GM18951 (cell line): ENCODE measurements around the gene OPHN1.

Experiments used
- POLR2A ChIP-seq: IDR thresholded peaks from 4 replicates; pipeline ENCODE4 v1.6.1; 2011; ENCODE audit warnings: mild to moderate bottlenecking; ENCODE audit not compliant: insufficient read length, insufficient read depth; ENCODE audit errors: extremely low read depth
- in situ Hi-C: fragments of 300-500 bp; cut with MboI; formaldehyde crosslinking; loops from one replicate; pipeline ENCODE4 v1.12.0; 2022; ENCODE audit warnings: low sequenced_read_pairs, mixed read lengths, inconsistent platforms; ENCODE audit not compliant: unreplicated experiment

OPHN1 gene

DNA sequence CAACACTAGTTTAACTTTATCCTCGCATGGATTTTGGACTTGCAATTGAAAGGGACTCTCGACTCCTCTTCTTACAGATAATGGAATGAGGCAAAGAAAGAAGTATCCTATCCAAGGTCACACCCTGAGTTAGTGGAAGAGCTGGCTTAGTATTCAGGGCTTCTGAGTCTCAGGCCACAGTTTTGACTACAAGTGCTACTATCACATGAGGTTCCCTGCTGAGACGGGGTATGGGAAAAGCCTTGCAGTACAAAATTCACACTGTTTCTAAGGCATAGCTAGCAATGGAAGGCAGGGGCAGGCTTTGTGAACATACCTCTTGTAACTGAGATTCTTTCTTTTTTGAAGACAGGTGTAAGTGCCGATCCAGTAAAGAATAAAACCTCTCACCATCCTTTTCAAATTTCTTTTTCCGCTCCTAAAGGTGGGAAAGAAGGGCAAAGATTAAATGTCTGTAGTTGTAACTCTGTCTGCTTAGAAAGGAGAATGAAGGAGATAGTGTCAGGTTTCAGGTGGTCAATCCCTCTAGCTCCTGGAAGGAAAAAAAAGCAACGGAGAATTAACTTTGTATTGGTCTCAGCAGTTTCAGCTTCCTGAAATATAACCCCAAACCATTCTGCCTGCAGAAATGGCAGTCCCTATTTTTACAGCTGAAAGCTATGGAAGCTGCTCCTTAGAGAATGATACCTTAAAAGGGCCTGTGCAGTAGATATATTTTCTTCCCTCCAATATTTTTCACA lies 199.0 kb downstream of the OPHN1 start:
- TF ChIP-seq POLR2A = no peak
- in situ Hi-C loops = no loop called here

DNA sequence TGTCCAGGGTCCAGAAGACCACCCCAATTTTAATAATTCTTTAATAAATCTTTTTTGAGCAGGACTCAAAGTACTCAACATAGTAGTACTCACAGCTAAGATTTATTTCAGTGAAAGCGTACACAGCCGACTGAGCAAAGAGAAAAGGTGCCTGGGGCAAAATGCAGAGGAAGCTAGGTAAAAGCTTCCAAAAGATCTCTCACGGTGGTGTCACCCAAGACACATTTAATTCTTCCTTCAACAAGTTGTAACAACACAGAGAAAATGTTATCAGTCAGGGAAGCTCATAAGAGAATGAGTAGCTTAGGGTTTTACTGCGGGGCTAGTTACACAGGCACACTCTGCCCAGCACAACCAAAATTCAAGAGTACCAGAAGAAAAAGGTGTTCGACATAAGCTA lies 201.1 kb downstream of the OPHN1 start:
- TF ChIP-seq POLR2A = no peak
- in situ Hi-C loops = no loop called here

DNA sequence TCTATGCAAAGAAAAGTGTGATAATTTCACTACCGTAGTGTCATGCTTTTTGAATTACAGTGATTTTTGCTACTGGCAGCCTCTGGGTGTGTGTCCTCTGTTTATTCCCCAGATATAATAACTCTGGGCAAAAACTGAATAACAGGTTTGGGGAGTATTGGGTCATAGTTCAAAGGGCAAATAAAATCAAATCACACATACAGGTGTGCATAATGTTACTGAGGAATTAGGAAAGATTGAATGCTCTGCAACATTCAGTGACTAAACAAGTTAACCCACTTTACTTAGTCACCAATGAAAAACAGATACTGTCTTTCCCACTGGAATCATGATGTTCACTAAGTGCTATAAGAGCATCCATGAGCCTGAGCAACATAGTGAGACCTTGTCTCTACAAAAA lies 224.3 kb downstream of the OPHN1 start:
- no peak for TF ChIP-seq POLR2A
- in situ Hi-C loops = no loop called here

DNA sequence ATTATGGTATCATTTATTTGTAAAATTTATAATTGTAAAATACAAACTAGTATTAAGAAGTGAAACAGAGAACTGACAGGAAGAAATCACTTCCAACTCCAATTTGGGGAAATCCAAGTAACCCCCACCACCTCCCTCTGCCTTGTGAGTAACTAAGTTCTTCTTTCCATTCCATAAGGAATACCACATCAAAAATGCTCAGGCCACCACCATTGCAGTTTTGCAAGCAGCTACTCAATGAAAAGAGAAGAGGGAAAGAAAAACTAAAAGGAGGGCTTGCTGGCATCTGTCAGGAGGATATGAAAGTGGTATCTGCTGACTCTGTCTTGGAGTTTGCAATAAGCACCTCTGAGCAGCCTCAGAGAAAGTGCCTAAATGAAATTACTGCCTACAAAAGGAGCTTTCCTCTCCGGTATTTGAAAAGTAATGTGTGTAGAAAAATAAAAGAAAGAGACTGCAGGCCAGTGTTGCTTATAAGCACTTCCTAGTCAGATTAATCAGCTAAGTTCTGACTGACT lies 228.7 kb downstream of the OPHN1 start:
- TF ChIP-seq POLR2A = no peak
- in situ Hi-C loops = no loop called here

DNA sequence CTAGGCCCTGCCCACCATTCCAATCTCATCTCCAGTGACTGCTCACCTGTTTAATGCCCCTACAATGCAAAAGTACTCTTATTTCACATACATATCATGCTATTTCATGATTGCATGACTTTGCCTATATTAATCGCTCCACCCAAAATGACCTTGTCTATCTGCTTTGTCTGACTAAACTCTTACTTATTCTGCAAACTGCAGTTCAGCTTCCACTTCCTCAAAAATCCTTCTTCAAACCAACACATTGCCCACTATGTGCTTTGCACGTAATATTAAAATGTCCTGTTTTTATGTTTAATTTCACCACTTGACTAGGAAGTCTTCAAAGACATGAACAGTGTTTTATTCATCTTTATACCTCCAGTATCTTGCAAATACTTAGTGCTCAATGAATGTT lies 229.6 kb downstream of the OPHN1 start:
- in situ Hi-C loops = no loop called here
- no peak for TF ChIP-seq POLR2A

DNA sequence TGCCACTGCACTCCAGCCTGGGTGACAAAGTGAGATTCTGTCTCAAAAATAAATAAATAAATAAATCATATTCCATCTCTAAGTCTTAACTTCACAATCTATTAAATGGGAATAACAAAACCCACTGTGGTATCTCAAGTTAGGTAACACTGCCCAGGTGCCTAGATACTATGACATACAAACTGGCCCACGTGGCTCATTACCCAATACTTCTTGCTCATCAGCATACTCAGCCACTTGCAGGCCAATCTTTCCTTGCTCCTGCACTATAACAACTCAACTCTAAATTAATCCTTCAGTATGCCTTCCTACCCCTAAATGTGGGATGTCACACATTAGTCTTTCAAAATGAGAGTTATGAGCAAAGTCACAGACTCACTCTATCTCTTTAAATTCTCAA lies 230.1 kb downstream of the OPHN1 start:
- in situ Hi-C loops = no loop called here

DNA sequence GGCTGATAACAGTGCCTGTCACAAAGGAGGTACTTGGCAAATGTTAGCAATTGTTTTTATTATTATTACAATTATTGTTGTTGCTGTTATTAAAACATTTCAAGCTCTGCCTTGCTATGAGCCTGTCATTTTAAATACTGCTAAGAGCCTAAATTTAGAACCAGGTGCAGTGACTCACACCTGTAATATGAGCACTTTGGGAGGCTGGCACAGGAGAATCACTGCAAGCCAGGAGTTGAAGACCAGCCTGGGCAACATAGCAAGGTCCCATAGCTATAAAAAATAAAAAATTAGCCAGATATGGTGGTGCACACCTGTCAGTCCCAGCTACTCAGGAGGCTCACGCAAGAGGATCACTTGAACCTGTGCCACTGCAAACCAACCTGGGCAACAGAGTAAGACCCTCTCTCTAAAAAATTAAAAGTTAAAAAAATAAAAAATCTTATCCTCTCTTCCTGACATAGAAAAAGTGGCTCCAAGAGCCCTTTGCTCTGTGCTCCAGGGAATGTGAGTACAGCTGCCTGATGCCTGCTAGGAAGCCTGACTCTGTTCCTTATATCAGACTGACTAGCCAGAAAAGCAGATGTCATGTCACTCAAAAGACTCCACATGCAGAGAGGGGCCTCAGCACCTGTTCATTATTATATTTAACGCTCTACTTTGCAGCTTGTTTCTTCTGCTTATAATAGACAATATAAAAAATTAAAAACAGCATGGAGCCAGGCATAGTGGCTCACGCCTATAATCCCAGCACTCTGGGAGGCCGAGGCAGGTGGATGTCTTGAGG lies 234.0 kb downstream of the OPHN1 start:
- TF ChIP-seq POLR2A = no peak
- in situ Hi-C loops = loop anchor here (10.0 to 25.0 kb wide), 2 partner anchors 266 to 513 kb away; no protein-coding TSS in a partner anchor

More for the DNA sequence above, 230.1 kb downstream of the OPHN1 start:
- no peak for TF ChIP-seq POLR2A

DNA sequence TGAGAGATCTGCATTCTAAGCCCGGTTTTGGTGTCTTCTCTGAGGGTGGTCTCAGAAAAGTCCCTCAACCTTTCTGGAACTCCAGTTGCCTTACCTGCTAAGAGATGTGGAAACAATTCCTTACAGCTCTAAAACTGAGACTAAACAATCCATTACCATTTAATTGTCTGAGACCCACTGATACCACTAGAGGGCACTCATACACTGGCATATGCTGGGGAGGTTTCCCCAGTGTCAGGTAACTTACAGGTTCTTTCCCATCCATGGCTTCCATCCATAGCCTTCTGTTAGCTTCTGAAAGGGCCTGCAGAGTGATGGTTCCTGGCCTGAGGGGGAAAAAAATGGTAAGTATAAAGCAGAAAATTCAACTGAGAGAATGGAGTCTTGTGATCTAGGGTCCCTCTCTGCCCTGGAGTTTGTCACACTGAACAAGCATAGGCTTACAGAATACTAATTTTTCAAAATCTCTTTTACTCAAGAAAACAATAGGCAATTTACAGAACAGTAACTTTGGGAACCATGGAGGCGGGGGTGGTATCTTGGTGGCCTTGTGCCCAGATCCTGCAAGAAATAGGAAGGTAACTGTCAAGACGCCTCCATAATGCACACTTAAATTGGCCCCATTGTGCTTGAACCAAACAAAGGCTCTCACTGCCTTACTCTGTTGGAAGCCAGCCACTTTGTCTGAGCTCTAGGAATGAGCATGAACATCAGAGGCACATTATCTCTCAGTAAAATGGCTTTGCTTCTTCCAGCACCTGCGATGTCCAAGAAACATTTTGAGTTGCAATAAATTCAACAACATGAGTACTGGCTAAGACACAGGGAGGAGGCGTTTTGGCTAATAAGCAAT lies 236.1 kb downstream of the OPHN1 start:
- in situ Hi-C loops = loop anchor here (10.0 to 25.0 kb wide), 2 partner anchors 268 to 515 kb away; no protein-coding TSS in a partner anchor
- TF ChIP-seq POLR2A = no peak

DNA sequence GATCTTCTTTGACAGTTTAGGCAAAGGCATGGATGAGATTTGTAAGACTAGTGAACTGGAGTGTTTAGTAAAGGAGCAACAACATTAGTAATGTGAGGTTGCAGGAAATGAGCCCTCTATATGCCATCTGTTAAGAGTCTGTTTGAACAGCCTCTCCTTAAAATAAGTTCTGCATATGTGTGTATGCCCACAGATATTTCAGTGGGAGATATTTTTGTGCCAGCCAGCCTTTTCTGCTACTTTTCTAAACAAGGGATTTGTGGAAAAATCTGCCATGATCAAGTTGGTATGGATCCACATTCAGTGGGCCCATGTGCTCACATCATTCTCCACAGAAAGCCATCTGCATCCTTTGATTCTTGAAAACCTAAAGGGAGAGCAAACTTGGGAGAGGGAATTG lies 237.7 kb downstream of the OPHN1 start:
- in situ Hi-C loops = loop anchor here (10.0 to 25.0 kb wide), 2 partner anchors 269 to 517 kb away; no protein-coding TSS in a partner anchor
- TF ChIP-seq POLR2A = no peak

DNA sequence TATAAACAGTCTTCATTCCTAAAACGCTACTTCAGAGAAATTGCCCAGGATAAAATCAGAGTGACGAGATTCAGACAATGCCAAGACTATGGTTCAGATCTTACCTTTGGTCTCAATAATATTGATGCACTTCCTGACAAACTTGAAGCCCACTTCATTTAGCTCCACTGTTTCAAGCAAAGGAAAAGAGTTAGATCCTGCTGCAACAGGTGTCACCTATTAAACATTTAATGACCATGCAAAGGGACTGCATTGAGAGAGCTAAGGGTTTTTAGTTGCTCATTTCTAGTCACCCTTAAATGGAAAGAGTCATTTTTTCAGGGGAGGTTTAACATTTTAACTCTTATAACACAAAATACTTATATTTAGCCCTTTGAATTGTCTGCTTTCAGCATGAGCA lies 239.5 kb downstream of the OPHN1 start:
- in situ Hi-C loops = loop anchor here (10.0 to 25.0 kb wide), 2 partner anchors 271 to 519 kb away; no protein-coding TSS in a partner anchor
- no peak for TF ChIP-seq POLR2A

DNA sequence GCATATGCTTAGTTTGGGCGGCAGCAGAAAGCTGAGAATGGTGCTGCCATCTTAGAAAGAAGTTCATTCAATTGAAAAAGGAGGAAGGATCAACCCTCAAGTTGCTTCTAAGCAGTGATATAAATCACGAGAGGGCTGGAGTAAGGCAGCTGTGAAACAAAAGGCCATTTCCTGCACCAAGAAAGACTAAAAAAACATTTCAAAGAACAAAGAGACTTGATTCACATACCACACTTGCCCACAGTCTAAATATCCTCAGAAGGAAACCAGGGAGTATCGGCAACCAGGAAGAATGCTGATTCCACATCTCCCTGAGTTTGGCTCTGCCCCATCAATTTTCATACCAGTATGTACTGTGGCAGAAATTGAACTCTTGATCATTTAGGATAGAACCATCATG lies 240.1 kb downstream of the OPHN1 start:
- TF ChIP-seq POLR2A = no peak
- in situ Hi-C loops = loop anchor here (10.0 to 25.0 kb wide), 2 partner anchors 272 to 519 kb away; no protein-coding TSS in a partner anchor

DNA sequence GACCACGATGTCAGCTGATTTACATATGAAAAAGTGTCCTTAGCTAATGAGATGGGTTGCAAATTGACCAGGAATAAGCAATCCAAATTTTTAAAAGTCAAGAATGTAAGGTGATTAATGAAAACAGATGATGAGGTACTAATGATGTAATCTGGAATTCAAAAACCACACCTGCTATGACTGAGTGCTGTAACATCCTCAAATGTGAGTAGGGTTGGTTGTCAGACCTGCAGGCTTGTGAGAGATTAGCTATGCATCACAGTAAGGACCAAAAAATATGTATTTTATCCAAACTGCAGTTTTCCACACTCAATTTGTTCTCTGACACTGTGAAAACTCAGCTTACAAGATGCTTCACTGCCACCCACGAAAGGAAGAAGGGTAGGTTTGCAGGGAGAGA lies 242.5 kb downstream of the OPHN1 start:
- in situ Hi-C loops = loop anchor here (10.0 to 25.0 kb wide), 2 partner anchors 274 to 522 kb away; no protein-coding TSS in a partner anchor
- TF ChIP-seq POLR2A = no peak

DNA sequence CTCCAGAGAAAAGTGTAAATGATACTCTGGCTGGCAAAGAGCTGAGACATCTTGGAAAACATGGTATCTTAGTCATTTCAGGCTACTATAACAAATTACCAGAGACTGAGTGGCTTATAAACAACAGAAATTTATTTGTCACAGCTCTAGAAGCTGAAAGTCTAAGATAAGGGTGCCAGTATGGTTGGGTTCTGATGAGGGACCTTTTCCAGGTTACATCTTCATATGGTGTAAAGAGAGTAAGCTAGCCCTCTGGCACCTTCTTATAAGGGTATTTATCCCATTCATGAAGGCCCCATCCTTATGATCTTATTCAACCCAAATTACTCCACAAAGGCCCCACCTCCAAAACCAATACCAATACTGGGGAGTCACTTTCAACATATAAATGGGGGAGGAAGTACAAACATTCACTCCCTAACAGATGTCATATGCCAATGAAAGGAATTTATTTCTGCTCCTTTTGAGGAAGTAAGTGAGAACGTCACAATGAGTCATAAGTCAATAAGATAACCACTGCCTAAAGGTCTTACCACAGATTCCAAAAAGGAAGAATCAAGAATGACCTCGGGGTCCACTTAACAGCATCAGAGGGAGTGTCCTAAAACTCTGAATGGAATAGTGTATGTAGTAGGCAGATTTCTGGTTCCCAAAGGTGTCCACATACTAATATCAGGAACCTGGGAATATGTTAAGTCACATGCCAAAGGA lies 246.6 kb downstream of the OPHN1 start:
- in situ Hi-C loops = loop anchor here (25.0 kb wide), 1 partner anchor 526 kb away; no protein-coding TSS in a partner anchor
- TF ChIP-seq POLR2A = no peak
